PFSK-1 (cell line): ENCODE results near the gene CRYZL1.

ENCODE experiments used
- FOXP2 ChIP-seq: optimal IDR thresholded peaks from 2 replicates; pipeline ENCODE3; 2011; ENCODE audit warnings: borderline replicate concordance, control low read depth, inconsistent platforms; ENCODE audit not compliant: insufficient read depth; ENCODE audit errors: extremely low read length, extremely low read depth
- POLR2AphosphoS5 ChIP-seq: IDR thresholded peaks from 2 replicates; pipeline ENCODE4 v1.6.1; 2012; ENCODE audit warnings: low read depth, mild to moderate bottlenecking, control low read depth, low read length, moderate library complexity
- SIN3A ChIP-seq: IDR thresholded peaks from 2 replicates; pipeline ENCODE4 v1.6.1; 2012; ENCODE audit warnings: mild to moderate bottlenecking, low read length, moderate library complexity, borderline replicate concordance; ENCODE audit not compliant: insufficient read depth
- TAF1 ChIP-seq: IDR thresholded peaks from 2 replicates; pipeline ENCODE4 v1.6.1; 2012; ENCODE audit warnings: low read length, control low read depth, borderline replicate concordance; ENCODE audit not compliant: insufficient read depth
- TF ChIP-seq, protein P1 (sequence below), 2 experiments: IDR thresholded peaks; 2 replicates each; pipeline versions ENCODE4 v1.6.1 to v1.8.0; 2011 to 2012; ENCODE audit warnings: low read depth in 2 of 2, low read length in 2 of 2, control low read depth in 1 of 2, inconsistent platforms in 1 of 2, mild to moderate bottlenecking in 1 of 2, moderate library complexity in 1 of 2; ENCODE audit not compliant: insufficient read depth in 1 of 2

The CRYZL1 gene

GRCh38 chr21:33685613-33686197 lies 44.2 kb upstream of the CRYZL1 start:
- TF ChIP-seq TAF1, result no peak
- TF ChIP-seq, protein P1, sequence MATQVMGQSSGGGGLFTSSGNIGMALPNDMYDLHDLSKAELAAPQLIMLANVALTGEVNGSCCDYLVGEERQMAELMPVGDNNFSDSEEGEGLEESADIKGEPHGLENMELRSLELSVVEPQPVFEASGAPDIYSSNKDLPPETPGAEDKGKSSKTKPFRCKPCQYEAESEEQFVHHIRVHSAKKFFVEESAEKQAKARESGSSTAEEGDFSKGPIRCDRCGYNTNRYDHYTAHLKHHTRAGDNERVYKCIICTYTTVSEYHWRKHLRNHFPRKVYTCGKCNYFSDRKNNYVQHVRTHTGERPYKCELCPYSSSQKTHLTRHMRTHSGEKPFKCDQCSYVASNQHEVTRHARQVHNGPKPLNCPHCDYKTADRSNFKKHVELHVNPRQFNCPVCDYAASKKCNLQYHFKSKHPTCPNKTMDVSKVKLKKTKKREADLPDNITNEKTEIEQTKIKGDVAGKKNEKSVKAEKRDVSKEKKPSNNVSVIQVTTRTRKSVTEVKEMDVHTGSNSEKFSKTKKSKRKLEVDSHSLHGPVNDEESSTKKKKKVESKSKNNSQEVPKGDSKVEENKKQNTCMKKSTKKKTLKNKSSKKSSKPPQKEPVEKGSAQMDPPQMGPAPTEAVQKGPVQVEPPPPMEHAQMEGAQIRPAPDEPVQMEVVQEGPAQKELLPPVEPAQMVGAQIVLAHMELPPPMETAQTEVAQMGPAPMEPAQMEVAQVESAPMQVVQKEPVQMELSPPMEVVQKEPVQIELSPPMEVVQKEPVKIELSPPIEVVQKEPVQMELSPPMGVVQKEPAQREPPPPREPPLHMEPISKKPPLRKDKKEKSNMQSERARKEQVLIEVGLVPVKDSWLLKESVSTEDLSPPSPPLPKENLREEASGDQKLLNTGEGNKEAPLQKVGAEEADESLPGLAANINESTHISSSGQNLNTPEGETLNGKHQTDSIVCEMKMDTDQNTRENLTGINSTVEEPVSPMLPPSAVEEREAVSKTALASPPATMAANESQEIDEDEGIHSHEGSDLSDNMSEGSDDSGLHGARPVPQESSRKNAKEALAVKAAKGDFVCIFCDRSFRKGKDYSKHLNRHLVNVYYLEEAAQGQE (IDR thresholded peaks at IDR 0.05; ENCODE audit: insufficient read depth in 1 of 2, low read depth in 2 of 2, low read length in 2 of 2), result no peak

DNA sequence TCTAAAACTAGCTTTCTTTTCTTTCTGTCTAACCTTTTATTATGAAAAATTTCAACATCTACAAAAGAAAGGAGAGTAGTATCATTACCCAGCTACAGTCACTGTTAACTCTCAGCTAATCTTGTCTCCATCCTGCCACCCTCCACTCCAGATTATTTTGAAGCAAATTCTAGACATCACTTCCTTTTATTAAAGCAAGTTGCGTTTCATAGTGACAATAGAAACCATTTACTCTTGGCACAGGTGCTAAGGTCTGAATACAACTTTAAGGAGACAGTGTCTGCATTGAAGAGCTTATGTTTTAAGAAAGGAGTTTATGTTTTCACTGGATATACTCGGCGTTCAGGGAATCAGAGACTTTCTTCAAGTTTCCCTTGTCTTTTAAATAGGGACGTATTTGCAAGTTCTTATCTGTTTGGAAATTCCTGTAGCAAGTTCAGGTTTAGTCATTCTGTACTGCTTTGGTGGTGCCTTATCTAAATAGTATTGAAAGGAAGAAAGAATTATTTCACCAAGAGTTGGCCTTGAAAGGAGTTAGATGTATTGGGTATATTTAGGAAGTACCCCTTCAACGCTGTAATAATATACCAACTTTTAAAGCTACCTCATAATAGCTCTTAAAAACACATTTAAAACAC lies 43.5 kb upstream of the CRYZL1 start:
- TF ChIP-seq SIN3A (no peak), POLR2AphosphoS5 (no peak)
- TF ChIP-seq, protein P1 (IDR thresholded peaks at IDR 0.05; ENCODE audit: insufficient read depth in 1 of 2, low read depth in 2 of 2, low read length in 2 of 2), result no peak

GRCh38 chr21:33684068-33684467 lies 42.5 kb upstream of the CRYZL1 start:
- TF ChIP-seq POLR2AphosphoS5 (no peak), SIN3A (no peak), FOXP2 (no peak), TAF1 (no peak)
- TF ChIP-seq, protein P1 (IDR thresholded peaks at IDR 0.05; ENCODE audit: insufficient read depth in 1 of 2, low read depth in 2 of 2, low read length in 2 of 2), result no peak

GRCh38 chr21:33682992-33683627 lies 41.6 kb upstream of the CRYZL1 start:
- TF ChIP-seq, protein P1 (IDR thresholded peaks at IDR 0.05; ENCODE audit: insufficient read depth in 1 of 2, low read depth in 2 of 2, low read length in 2 of 2), result no peak
- TF ChIP-seq SIN3A, result peak; percentile 30; the same call in 1 of the 2 replicates
- TF ChIP-seq TAF1, result no peak

DNA sequence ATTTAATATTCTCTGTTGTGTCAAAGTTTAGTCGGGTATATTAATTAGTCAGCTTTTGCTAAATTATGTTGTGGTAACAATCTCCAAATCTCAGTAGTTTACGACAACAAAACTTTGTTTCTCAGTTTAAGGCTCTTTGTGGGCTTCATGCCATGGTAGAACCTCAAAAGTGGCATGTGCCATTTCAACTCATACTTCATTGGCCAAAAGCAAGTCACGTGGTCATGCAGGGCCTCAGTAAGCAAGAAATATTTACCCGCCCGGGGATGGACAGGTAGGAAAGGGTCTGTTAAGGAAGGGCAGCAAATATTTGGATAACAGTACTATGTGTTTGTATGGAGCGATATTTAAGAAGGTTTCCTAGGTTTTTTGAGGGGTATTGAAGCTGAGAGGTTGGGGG lies 39.3 kb upstream of the CRYZL1 start:
- TF ChIP-seq POLR2AphosphoS5 (no peak), TAF1 (no peak), SIN3A (no peak), FOXP2 (no peak)
- TF ChIP-seq, protein P1 (IDR thresholded peaks at IDR 0.05; ENCODE audit: insufficient read depth in 1 of 2, low read depth in 2 of 2, low read length in 2 of 2), result no peak
